ENCODE results near the gene CRPPA.

DNA sequence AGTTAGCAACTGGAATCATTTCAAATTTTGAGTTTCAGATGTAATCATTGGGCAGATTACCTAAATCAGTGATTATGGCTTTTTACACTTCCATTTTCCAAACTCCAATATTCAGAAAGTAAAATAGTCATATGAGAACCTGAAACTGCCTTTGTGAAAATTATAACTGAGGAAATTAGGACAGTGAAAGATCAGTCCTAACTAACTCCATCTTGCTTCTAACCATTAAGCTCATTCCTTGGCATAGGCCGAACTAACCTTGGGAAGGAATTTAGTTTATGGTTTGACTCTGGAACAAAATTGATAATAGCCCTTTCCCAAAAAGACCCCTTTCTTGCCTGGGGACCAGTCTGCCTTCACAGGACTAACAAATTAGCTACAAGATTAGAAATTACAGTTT lies 2.2 kb downstream of the CRPPA start:
- TF ChIP-seq, protein P1, sequence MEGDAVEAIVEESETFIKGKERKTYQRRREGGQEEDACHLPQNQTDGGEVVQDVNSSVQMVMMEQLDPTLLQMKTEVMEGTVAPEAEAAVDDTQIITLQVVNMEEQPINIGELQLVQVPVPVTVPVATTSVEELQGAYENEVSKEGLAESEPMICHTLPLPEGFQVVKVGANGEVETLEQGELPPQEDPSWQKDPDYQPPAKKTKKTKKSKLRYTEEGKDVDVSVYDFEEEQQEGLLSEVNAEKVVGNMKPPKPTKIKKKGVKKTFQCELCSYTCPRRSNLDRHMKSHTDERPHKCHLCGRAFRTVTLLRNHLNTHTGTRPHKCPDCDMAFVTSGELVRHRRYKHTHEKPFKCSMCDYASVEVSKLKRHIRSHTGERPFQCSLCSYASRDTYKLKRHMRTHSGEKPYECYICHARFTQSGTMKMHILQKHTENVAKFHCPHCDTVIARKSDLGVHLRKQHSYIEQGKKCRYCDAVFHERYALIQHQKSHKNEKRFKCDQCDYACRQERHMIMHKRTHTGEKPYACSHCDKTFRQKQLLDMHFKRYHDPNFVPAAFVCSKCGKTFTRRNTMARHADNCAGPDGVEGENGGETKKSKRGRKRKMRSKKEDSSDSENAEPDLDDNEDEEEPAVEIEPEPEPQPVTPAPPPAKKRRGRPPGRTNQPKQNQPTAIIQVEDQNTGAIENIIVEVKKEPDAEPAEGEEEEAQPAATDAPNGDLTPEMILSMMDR (IDR thresholded peaks at IDR 0.05; ENCODE audit: borderline replicate concordance, extremely low read depth, low read length, poor library complexity, severe bottlenecking), result no peak
- no peak for TF ChIP-seq EZH2 (IDR thresholded peaks at IDR 0.05; ENCODE audit: borderline replicate concordance, low read depth, low read length, severe bottlenecking)

Data from DND-41 (cell line).